IPS-18a (cell line): ENCODE data around the gene ESR2.

Source experiments
- H3K27ac ChIP-seq: one replicate; pipeline ENCODE4 v1.5.1; 2013; ENCODE audit warnings: low read length
- H3K27me3 ChIP-seq: one replicate; pipeline ENCODE4 v1.6.1; 2013; ENCODE audit warnings: mild to moderate bottlenecking, low read length; ENCODE audit not compliant: control insufficient read depth, insufficient read depth
- H3K36me3 ChIP-seq: one replicate; pipeline ENCODE4 v1.6.1; 2013; ENCODE audit warnings: low read depth, low read length; ENCODE audit not compliant: control insufficient read depth
- H3K4me1 ChIP-seq: one replicate; pipeline ENCODE4 v1.6.1; 2013; ENCODE audit warnings: low read depth, low read length; ENCODE audit not compliant: control insufficient read depth
- H3K4me3 ChIP-seq: one replicate; pipeline ENCODE4 v1.5.1; 2013; ENCODE audit warnings: low read length
- H3K9ac ChIP-seq: one replicate; pipeline ENCODE4 v1.6.1; 2013; ENCODE audit warnings: mild to moderate bottlenecking, low read length, moderate library complexity
- H3K9me3 ChIP-seq: one replicate; pipeline ENCODE4 v1.6.1; 2013; ENCODE audit warnings: low read depth, low read length; ENCODE audit not compliant: control insufficient read depth

Gene ESR2

DNA sequence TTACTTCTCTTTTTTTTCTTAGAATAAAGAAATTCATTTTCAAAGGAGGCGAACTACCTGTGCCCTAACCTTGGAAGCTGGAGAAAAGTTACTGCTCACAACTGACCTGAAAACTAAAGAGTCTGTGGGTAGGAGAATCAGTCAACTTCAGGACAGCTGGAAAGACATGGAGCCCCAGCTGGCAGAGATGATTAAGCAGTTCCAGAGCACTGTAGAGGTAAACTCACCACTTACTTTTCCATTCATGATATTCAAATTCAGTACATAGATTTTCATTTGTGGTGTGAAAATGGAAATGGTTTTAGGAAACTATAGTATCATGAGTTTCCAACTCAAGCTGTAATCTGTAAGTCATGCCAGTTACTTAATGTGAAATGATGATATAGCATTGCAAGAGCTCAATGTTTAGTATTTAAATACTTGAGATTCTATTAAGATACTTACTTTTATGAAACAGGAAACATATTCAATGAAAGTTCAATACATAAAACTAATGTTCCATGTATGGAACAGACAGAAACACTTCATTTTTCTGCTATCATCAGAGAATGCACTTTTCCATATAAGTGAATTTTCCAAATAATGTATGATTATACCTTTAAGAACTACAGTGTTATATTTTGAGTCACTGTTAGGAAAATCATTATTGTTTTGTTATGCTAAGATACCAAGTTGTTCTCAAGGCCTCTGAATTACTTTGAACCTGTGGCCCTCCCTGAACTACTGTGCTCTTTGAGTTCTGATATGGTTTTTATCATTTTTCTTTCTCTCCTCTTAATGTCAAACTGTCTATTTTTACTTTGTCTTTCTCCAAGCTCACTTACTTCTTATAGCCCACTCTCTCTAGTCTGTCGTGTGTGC, 119.0 kb downstream of the ESR2 start:
- Histone ChIP-seq H3K4me3 (no peak overlapping the region), H3K4me1 (no peaks in the 10 kb centered on the region), H3K27ac (no peak overlapping the region), H3K9ac (no peak overlapping the region), H3K27me3 (no peaks in the 10 kb centered on the region), H3K9me3 (no peaks in the 10 kb centered on the region), H3K36me3 (peaks cover 24% of the 10 kb centered on the region)

DNA sequence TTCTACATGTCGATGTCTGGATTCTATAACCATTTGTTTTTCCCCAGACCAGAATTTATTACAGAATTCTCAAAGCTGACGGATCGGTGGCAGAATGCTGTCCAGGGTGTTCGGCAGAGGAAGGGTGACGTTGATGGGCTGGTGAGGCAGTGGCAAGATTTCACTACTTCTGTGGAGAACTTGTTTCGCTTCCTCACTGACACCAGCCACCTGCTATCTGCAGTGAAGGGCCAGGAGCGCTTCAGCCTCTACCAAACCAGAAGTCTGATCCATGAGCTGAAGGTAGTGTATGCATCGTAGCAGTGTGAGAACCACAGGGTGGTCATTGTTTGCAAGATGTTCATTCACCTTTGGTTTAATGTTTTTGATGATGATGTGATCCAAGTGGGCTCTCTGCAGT, 124.0 kb downstream of the ESR2 start:
- H3K36me3 ChIP-seq, result peaks cover 33% of the 10 kb centered on the region
- no peaks in the 10 kb centered on the region for H3K4me1 ChIP-seq
- H3K9me3 ChIP-seq, result no peaks in the 10 kb centered on the region
- H3K9ac ChIP-seq, result no peak overlapping the region
- H3K27me3 ChIP-seq, result no peaks in the 10 kb centered on the region
- no peak overlapping the region for H3K4me3 ChIP-seq
- H3K27ac ChIP-seq, result no peak overlapping the region

DNA sequence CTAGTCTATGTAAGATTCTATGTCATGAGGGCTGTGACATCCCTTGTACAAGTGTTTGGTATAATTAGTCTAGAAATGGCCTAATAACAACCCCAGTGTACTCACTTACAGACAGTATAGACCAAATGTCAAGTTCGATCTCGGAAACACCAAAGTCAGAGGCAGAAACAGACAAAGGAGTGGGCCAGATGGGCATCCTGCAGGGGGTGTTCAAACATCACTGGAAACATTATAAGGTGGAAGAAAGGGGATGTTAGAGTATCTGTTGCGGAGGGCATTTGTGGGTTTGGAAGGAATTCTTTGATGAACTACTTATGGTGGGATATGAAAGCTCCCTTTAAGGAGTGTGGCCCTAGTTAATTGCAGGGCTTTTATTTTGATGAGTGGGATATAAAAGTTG, 134.6 kb downstream of the ESR2 start:
- no peaks in the 10 kb centered on the region for H3K9me3 ChIP-seq
- H3K4me1 ChIP-seq, result no peaks in the 10 kb centered on the region
- H3K27me3 ChIP-seq, result no peaks in the 10 kb centered on the region
- H3K27ac ChIP-seq, result no peak overlapping the region
- H3K36me3 ChIP-seq, result peaks cover 22% of the 10 kb centered on the region
- no peak overlapping the region for H3K4me3 ChIP-seq
- no peak overlapping the region for H3K9ac ChIP-seq

DNA sequence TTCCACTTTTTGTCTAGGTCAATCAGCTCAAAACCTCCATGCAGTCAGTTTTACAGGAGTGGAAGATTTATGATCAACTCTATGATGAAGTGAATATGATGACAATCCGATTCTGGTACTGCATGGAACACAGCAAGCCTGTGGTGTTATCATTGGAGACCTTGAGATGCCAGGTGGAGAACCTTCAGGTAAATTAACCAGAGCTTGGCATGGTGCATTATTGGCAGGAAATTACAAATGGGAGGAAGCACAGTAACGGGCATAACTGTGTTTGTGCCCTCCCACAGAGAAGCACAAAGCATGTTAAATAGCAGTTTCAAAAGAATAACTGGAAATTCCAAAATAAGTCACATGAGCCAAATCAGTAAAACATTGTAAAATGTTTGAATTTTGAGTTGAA, 135.6 kb downstream of the ESR2 start:
- Histone ChIP-seq H3K36me3 (peaks cover 22% of the 10 kb centered on the region), H3K27me3 (no peaks in the 10 kb centered on the region), H3K27ac (no peak overlapping the region), H3K9me3 (no peaks in the 10 kb centered on the region), H3K9ac (no peak overlapping the region), H3K4me3 (no peak overlapping the region), H3K4me1 (no peaks in the 10 kb centered on the region)

DNA sequence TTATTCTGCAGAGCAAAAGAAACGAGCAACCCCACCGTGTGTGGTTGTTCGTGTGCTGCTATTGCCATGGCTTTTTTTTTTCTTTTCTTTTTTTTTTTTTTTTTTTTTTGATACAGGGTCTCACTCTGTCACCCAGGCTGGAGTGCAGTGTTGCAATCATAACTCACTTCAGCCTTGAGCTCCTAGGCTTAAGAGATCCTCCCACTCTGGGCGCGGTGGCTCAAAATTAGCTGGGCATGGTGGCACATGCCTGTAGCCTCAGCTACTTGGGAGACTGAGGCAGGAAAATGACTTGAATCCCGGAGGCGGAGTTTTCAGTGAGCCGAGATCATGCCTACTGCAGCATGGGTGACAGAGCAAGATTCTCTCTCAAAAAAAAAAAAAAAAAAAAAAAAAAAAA, 144.2 kb downstream of the ESR2 start:
- no peak overlapping the region for H3K4me3 ChIP-seq
- no peaks in the 10 kb centered on the region for H3K27me3 ChIP-seq
- H3K27ac ChIP-seq, result no peak overlapping the region
- no peaks in the 10 kb centered on the region for H3K4me1 ChIP-seq
- H3K36me3 ChIP-seq, result peaks cover 16% of the 10 kb centered on the region
- H3K9me3 ChIP-seq, result no peaks in the 10 kb centered on the region
- H3K9ac ChIP-seq, result no peak overlapping the region

DNA sequence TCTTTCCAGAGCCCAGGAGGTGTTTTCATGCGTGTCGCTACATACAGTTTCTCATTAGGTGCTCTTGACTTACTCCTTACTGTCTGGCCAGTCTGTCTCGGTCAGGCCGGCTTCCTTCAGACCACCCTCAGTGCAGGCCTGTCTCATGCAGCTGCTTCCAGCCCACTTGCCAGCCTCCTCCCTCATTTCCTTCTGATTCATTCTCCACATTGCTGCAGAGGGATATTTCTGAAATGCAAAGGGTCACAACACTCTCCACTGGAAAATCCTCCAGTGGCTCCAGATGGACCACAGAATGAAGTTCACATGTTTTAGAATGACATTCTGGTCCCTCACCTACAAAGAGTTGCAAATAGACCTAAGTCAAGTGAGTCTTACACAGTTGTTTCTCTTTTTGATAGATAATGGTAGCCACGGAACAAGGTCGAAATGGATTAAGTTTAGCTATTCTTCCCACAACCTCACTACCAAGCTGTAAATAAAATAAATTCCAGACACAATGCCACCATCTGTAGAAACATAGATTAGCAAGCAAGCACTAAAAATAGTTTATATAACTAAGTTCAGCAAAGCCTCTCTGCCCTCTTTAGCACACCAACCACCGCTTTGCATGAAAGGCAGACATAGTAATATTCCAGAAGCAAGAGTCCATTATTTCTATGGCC, 146.9 kb downstream of the ESR2 start:
- H3K27me3 ChIP-seq, result no peaks in the 10 kb centered on the region
- H3K4me3 ChIP-seq, result no peak overlapping the region
- H3K9ac ChIP-seq, result no peak overlapping the region
- H3K9me3 ChIP-seq, result no peaks in the 10 kb centered on the region
- H3K36me3 ChIP-seq, result peaks cover 29% of the 10 kb centered on the region
- H3K27ac ChIP-seq, result no peak overlapping the region
- H3K4me1 ChIP-seq, result no peaks in the 10 kb centered on the region

DNA sequence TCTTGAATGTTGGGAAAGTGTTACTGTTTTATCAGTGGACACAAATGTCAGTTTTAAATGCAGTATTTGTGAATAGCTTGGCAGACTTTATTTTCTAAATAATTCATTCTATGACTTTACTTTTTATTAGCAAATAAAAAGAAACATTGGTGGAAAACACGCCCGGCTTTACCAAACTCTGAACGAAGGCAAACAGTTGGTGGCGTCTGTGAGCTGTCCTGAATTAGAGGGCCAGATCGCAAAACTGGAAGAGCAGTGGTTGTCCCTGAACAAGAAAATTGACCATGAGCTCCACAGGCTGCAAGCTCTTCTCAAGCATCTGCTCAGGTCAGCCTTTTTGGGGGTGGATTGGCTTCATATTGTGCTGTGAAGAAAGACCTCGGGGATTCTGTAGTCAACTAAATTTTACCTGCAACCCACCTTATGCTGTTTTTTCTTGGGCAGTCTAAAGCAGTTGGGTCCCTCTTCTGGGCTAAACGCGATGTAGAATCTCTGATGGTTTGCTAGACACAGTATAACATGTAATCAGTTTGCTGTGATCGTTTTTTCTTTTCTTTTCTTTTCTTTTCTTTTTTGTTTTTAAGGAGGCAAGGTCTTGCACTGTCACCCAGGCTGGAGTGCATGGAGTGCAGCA, 156.4 kb downstream of the ESR2 start:
- Histone ChIP-seq H3K27me3 (no peaks in the 10 kb centered on the region), H3K27ac (no peak overlapping the region), H3K4me3 (no peak overlapping the region), H3K9ac (no peak overlapping the region), H3K4me1 (no peaks in the 10 kb centered on the region), H3K36me3 (peaks cover 33% of the 10 kb centered on the region), H3K9me3 (no peaks in the 10 kb centered on the region)

DNA sequence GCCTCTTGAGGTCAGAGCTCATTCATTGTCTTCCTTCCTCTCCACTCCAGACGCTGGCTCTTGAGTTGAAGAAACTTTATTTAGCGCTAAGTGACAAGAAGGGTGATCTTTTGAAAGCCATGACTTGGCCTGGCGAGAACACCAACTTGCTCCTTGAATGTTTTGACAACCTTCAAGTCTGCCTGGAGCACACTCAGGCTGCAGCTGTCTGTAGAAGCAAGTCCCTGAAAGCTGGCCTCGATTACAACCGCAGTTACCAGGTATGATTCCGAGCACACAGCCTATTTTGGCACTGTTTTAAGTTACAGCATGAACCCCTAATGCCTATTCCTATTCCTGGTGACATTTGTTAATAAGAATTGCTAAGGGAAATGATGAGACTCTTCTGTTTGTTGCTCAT, 167.6 kb downstream of the ESR2 start:
- Histone ChIP-seq H3K27me3 (no peaks in the 10 kb centered on the region), H3K9me3 (no peaks in the 10 kb centered on the region), H3K27ac (no peak overlapping the region), H3K9ac (no peak overlapping the region), H3K4me1 (no peaks in the 10 kb centered on the region), H3K4me3 (no peak overlapping the region), H3K36me3 (peaks cover 38% of the 10 kb centered on the region)

DNA sequence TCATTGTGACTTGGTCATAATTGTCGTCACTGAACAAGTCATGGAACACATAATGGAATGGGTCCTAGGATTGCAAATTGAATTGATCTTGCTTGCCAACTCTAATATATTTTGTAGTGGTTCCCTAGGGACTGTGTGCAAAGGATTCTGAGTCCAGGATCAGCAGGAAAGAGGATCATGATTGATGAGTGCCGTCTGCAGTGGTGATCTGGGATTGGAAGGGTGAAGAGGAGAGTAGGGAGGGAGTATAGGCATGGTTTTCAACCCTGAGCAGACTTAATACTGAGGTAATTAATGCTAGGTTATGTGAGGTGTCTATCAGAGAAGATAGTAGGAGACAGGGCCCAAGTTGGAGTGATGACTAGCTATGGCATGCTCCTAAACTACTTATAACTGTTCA, 168.9 kb downstream of the ESR2 start:
- no peak overlapping the region for H3K27ac ChIP-seq
- H3K4me1 ChIP-seq, result no peaks in the 10 kb centered on the region
- peaks cover 33% of the 10 kb centered on the region for H3K36me3 ChIP-seq
- no peak overlapping the region for H3K9ac ChIP-seq
- H3K27me3 ChIP-seq, result no peaks in the 10 kb centered on the region
- no peaks in the 10 kb centered on the region for H3K9me3 ChIP-seq
- no peak overlapping the region for H3K4me3 ChIP-seq

DNA sequence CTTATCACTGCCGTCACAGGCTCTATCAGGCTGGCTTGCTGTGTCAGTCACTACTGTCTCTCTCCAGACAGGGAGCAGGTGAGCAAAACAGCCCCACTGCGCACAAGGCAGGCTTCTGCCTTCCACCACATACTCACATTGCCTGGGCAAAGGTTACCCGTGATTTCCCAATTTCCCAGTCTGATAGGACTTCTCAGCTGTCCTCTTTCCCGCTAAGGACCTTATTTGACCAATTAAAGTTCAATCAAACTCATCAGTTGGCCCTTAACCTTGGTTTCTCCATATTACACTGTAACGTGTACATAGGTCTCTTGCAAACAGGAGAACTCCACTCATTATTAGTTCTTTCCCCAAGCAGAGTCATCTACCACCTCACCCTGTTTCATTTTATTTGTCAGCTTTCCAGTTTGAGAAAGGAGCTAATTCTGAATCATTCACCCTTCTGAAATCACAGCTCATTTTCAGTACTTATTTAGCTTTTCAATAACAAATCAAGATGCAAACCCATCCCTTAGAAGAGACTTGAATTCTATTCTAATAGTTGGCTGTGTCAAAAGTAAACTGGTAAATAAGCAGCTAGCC, 170.8 kb downstream of the ESR2 start:
- H3K27ac ChIP-seq, result no peak overlapping the region
- no peaks in the 10 kb centered on the region for H3K4me1 ChIP-seq
- no peak overlapping the region for H3K4me3 ChIP-seq
- H3K36me3 ChIP-seq, result peaks cover 26% of the 10 kb centered on the region
- H3K9me3 ChIP-seq, result no peaks in the 10 kb centered on the region
- H3K27me3 ChIP-seq, result no peaks in the 10 kb centered on the region
- no peak overlapping the region for H3K9ac ChIP-seq

DNA sequence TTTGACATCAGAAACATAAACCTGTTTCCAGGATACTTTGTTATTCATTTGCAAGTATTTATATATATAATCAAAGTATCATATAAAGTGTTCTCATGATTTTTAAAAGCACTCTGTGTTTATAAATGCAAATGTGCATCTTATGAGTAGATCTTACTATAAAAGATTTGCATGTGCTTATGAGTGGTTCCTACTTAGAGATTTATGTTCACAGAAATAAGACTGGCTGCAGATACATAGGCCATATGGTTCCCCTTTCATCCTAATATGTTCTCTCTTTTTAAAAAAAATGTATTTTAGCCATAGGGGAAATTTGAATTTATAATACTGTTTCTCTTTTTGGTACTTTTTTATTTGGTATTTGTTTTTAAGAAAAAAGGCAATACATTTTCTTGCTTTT, 174.2 kb downstream of the ESR2 start:
- Histone ChIP-seq H3K27me3 (no peaks in the 10 kb centered on the region), H3K4me3 (no peak overlapping the region), H3K4me1 (no peaks in the 10 kb centered on the region), H3K36me3 (peaks cover 9% of the 10 kb centered on the region), H3K9me3 (no peaks in the 10 kb centered on the region), H3K27ac (no peak overlapping the region), H3K9ac (no peak overlapping the region)
